GM21528 (cell line): ENCODE results near the gene CAMSAP1.
"Not testable (repeated sequence)": the region's sequence is repeated elsewhere in the genome, so short reads cannot be mapped to it uniquely, and the experiment has no call there.

ENCODE experiments used
- ATAC-seq: cut with Tn5 transposase; IDR thresholded peaks from one replicate; pipeline ENCODE4 v1.9.1; 2021; ENCODE audit warnings: mild to moderate bottlenecking, moderate library complexity; ENCODE audit not compliant: unreplicated experiment, low FRiP score

CAMSAP1 gene

DNA sequence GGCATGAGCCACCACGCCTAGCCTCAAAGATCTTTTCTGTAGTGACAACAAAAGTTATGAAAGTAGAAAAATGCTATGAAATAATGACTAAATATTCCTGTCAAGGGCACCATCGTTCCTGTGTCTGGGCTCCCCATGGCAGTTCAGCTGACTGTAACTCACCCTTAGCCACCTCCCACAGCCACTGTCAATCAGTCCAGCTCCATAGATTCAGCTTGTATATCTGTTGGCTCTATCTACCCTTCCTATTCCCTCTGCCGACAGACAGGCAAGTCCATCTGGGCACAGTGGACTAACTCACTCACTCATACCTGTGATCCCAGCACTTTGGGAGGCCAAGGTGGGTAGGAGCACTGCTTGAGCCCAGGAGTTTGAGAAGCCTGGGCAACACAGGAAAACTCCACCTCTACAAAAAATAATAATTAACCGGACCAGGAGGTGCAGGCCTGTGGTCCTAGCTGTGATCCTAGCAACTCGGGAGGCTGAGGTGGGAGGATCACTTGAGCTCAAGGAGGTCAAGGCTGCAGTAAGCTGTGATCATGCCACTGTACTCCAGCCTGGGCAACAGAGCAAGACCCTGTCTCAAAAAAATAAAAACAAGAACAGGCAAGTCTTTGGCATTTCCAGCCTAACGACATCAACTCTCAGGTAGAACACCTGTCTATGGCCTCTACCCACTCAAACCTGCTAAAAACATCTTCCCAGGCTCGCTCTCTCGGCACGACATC is 6.2 kb downstream of the CAMSAP1 start:
- no peak for ATAC-seq

DNA sequence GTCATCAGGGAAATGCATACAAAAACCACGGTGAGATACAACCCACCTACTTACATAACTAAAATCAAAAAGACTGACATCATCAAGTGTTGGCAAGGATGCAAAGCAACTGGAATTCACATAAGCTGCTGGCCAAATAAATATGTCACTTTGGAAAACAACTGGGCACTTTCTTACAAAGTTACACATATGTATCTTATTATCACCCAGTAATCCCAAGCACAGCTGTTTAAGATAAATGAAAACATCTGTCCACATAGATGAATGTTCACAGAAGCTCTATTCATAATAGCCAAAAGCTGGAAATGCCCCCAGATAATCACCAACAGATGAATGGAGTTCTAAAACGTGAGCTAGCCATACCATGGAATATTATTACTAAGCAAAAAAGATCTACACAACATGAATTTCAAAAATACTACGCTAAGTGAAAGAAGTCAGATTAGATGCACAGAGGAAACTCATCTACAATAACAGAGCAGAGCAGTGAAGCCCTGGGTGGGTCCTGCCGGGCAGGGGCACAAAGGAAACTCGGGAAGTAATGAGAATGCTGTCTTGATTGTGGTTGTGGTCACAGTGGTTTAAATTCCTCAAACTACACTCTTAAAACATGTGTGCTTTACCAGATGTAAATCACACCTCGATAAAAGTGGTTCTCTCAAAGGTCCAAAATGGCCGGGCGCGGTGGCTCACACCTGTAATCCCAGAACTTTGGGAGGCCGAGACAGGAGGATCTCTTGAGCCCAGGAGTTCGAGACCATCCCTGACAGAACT is 8.5 kb downstream of the CAMSAP1 start:
- ATAC-seq: no peak

GRCh38 chr9:135896626-135897025 is 10.7 kb downstream of the CAMSAP1 start:
- ATAC-seq: no peak

DNA sequence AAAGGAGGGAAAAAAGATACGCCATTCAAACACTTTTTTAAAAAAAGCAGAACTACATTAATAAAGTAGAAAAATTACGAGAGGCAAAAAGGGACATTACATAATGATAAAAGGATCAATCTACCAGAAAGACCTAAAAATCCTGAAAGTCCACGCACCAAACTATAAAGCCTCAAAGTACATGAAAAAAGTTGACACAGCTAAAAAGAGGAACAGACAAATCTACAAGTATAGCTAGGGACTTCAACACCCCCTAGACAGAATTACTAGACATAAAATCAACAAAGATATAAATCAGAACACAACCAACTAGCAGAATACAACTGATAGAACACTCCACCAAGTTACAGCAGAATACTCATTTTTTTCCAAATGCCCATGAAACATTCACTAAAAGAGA is 11.1 kb downstream of the CAMSAP1 start:
- ATAC-seq: no peak

DNA sequence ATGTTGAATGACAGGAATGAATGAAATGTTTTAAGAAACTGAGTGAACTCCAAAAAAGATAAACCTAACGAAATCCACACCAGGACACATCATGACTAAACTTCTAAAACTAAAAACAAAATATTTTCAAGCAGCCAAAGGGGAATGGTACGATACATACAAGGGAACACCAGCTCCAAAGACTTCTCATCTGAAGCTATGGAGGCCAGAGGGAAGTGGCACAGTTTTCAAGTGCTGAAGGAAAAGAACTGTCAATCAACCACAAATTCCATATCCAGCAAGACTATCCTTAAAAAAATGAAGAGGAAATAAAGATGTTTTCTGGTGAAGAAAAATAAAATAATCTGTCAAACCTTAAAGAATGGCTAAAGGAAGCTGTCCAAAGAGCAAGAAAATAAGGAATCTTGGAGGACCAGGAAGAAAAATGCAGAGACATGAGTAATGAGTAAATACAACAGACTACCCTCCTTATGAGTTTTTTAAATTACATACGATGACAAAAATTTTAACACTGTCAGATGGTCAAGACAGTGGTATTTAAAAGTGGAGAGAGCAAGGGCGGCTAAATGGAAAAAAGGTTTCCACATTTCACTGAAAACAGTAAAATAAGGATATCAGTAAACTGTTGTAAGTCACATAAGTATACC is 12.0 kb downstream of the CAMSAP1 start:
- ATAC-seq: no peak

DNA sequence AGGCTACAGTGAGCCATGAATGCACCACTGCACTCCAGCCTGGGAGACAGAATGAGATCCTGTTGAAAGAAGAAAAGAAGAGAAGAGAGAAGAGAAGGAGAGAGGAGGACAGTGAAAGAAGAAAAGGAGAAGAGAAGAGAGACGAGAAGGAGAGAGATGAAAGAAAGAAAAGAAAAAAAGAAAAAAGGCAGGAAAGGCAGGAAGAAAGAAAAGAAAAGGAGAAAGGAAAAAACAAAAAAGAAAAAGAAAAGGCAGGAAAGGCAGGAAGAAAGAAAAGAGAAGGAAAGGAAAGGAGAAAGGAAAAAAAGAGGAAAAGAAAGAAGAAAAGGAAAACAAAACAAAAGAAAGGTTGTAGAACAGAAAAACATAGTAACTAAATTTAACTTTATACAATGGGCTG is 14.2 kb downstream of the CAMSAP1 start:
- no peak for ATAC-seq

GRCh38 chr9:135892327-135892726 is 15.0 kb downstream of the CAMSAP1 start:
- ATAC-seq: not testable (repeated sequence)

DNA sequence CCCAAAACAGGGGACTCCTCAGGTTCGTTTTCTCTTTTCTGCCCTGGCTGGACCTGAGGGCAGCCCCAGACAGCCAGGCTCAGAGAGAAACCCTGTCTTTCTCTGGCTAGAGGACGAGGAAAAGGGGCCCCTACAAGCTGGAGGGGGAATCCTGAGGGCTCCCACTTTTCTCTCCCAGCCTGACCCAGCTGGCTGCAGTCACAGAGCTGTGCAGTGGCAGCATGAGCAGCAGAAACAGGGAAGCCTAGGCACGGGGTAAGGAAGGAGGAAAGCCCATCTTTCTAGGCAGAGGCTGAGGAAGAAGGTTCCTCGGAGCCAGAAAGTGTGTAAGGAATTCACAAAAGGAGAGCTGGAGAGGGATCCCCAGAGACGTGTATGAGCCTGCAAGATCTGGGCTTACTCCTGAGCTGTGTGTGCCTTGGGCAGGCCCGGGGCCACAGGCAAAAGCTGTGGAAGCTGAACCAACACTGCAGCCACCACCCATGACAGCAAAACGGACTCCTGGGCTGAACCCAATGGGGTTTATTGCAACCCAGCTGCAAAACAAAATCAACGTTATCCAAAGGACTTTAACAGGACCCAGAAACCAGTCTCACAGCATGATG is 16.2 kb downstream of the CAMSAP1 start:
- no peak for ATAC-seq

- ATAC-seq: no peak
Measured at GRCh38 chr9:135890190-135891026, 16.9 kb downstream of the CAMSAP1 start.

GRCh38 chr9:135889564-135890189 is 17.7 kb downstream of the CAMSAP1 start:
- ATAC-seq: no peak

GRCh38 chr9:135888766-135889394 is 18.5 kb downstream of the CAMSAP1 start:
- no peak for ATAC-seq

GRCh38 chr9:135888126-135888765 is 19.1 kb downstream of the CAMSAP1 start:
- ATAC-seq: no peak

- ATAC-seq: no peak
Measured at GRCh38 chr9:135887585-135888050, 19.7 kb downstream of the CAMSAP1 start.

- ATAC-seq: no peak
Measured at GRCh38 chr9:135887021-135887507, 20.3 kb downstream of the CAMSAP1 start.

DNA sequence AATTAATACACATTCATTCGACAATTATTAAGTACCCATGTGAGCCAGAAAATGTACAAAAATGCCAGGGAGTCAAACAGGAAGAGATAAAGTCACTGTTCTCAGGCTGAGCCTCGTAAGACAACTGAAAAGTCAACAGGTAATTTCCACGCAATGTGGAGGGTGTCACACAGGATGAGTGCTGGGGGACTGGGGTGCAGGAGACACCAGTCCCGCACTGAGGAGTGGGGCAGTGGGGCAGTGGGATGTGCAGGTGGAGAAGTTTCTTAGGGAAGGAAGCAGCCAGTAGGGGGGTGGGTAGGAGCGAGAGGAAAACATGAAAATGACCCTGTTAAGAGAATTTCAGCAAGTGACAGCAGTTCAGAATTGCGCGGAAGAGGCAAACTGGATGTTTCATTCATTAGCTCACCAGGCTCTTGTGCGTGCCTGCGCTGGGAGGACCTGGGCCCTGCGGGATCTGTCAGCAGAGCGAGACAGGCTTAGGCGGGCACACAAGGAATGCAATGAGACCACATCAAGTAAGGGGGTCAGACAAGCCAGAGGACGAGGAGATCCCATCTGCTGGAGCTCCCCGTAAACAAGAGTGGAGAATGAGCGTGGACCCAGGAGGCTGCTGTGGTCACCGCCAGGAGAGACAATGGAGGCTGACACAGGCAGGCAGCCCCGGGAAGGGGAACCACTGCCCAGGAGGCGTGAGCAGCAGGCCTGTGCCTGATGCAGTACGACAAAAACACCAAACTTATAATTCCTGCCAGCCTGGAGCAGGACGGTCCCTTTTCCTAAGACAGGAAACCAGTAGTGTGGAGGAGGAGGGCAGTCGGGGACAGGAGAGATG is 21.0 kb downstream of the CAMSAP1 start:
- ATAC-seq: no peak

GRCh38 chr9:135885100-135885853 is 22.1 kb downstream of the CAMSAP1 start:
- ATAC-seq: no peak
